Stromal cell of bone marrow (primary cell): Measurements from ENCODE around the gene PPP1R13B.
"Not testable (repeated sequence)": the region's sequence is repeated elsewhere in the genome, so short reads cannot be mapped to it uniquely, and the experiment has no call there.

ENCODE experiments used
- DNase-seq: peaks from one replicate; pipeline ENCODE4 v3.0.0-alpha.2; 2012; ENCODE audit warnings: low read depth

PPP1R13B gene

DNA sequence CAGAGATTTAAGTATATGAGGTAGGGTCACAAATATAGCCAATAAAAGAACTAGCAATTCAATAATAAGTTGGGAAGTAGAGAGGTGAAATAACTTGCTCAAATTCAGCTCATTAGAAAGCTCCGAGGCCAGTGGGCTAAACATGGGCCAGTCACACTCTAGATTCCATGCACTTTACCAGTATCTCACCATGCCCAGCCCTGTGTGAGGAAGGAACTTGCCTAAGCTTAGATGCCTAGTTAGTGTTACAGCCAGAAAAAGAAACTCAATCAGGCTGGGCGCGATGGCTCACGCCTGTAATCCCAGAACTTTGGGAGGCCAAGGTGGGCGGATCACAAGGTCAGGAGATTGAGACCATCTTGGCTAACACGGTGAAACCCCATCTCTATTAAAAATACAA is 71.1 kb downstream of the PPP1R13B start:
- DNase-seq = not testable (repeated sequence)

DNA sequence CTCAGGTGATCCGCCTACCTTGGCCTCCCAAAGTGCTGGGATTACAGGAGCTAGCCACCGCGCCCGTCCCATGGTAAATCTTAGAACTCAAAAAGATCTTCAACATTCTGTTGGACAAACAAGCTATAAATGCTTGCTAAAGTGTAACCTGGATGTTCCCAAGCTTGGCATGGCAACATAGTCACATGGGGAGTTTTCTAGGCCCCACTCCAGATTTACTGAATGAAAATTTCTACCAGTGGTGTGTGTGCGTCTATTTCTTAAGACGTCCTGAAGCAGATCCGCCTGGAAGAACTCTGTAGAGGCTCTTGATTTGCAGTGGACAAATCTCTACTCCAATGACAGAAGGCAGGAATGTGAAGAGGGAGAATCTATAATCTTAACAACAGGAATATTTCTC is 71.9 kb downstream of the PPP1R13B start:
- DNase-seq = no peak

GRCh38 chr14:103773521-103773920 is 73.9 kb downstream of the PPP1R13B start:
- DNase-seq = no peak

GRCh38 chr14:103772078-103772712 is 75.2 kb downstream of the PPP1R13B start:
- no peak for DNase-seq

DNA sequence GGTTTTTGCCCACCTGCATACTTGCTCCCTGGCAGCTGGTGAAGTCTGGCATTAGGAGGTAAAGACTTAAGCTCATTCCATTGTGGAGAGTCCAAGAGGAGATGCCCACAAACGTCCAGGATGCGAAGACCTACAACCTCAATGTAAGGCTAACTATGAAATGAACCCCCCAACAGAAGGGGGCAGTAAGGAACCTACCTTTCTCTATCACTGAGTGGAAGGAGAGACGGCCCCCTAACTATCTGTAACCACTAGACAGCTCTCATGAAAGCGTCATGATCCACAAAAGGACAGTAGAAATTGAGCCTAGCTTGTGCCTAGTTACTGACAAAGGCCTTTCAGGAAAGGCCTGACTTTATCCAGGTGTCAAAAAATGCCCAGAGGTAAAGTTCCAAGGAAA is 76.5 kb downstream of the PPP1R13B start:
- DNase-seq = no peak

DNA sequence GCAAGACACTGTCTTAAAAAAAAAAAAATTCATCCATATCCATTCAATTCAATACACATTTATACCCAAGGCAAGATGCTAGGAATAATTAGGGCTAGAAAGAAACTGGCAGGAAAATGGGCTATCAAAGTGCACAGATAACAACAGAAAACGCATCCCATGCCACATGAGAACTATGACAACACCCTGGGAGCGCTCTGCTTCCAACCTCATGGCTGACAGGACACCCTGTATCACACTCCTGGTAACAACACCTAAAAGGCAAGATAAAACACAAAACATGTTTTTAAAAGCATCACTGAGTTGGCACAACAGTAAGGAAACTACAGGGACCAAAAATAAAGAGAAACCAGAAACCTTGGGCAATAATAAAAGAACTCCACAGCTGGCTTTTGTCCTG is 76.9 kb downstream of the PPP1R13B start:
- DNase-seq = no peak

- no peak for DNase-seq
Observed at GRCh38 chr14:103767336-103767894, 80.0 kb downstream of the PPP1R13B start.

GRCh38 chr14:103765526-103765925 is 81.8 kb downstream of the PPP1R13B start:
- DNase-seq = no peak

- DNase-seq = no peak
Observed at GRCh38 chr14:103763730-103764488, 83.5 kb downstream of the PPP1R13B start.

DNA sequence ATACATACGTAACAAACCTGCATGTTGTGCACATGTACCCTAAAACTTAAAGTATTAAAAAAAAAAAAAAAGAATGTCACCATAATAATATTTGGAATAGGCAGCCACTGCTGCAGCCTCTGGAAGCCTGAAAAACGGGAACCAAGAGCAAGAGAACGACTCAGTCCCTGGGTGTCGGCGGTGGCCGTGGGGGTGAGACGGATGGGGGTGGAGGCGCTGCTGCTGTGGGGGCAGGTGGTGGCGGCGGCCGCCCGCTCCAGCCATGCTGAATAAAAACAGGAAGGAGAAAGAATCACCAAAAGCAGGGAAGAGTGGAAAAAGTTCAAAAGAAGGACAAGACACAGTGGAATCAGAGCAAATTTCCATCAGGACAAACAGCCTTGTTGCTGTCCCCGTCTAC is 84.8 kb downstream of the PPP1R13B start:
- DNase-seq = no peak

DNA sequence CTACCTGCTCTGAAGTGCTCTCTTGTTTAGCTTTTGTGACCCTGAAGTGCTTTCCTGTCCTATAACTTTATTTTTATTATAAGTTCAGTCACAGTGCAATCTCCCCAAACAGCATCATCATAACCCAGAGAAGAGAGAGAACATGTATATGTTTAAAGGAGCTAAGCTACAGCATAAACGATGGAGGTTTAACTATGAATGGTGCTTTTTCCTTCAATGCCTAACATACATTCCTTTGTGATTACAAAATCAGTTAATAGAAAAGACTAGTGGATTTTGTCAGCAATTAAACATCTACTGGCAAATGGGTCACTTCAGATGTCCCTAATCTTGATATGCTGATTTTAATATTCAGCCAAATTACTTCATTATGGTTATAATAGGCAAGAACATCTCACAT is 85.3 kb downstream of the PPP1R13B start:
- DNase-seq = no peak

GRCh38 chr14:103758059-103758776 is 89.2 kb downstream of the PPP1R13B start:
- DNase-seq = no peak

DNA sequence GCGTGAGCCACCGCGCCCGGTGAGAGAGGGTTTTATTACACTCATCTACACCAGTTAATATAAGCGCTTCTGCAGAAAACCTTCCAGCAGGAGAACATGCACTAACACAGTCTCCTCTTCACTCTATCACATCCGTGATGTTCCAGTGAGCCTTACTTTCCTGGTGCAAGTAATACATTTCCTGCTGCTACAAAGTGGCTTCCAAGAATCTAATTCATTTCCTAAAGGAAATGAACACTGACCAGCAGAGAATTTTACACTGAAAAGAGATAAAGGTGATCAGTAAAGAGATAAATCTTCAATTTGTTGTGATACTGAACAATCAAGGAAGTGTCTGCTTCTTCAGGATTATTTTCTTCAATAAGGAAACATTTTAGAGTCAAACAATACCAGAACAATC is 92.3 kb downstream of the PPP1R13B start:
- no peak for DNase-seq

GRCh38 chr14:103753774-103754173 is 93.6 kb downstream of the PPP1R13B start:
- DNase-seq = no peak

DNA sequence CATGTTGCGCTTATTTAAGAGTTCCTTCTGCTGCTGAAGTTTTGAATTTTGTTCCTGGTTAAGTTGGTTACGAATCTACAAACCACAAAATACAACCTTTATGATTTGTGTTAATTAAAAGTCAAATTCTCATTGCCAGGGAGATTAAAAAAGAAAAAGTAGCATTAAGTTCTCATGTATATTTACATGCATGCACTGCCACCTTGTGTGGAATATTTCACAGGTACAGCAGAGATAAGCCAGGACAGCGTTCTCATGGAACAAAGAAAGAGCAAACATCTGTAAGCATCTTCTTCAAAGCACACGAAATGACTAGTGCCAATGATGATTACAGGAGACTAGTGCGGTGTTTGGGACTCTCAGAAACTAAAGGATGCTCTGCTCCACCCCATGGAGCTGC is 97.5 kb downstream of the PPP1R13B start:
- no peak for DNase-seq

GRCh38 chr14:103749452-103749851 is 97.9 kb downstream of the PPP1R13B start:
- no peak for DNase-seq

DNA sequence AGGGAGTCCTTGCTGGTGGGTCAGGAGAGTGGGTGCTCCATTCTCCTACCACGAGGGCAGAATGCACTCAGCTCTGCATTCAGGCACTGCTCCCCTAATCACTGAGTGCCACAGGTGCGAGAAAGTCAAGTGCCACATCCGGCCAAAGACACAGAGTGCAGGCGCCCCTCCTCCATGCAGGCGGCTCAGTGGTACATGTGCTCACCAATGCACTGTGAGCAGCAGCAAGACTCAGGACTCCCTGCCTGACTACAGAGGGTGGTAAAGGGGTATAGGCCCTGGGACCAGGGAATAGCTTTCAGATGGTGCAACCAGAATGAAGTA is 98.9 kb downstream of the PPP1R13B start:
- DNase-seq = no peak

DNA sequence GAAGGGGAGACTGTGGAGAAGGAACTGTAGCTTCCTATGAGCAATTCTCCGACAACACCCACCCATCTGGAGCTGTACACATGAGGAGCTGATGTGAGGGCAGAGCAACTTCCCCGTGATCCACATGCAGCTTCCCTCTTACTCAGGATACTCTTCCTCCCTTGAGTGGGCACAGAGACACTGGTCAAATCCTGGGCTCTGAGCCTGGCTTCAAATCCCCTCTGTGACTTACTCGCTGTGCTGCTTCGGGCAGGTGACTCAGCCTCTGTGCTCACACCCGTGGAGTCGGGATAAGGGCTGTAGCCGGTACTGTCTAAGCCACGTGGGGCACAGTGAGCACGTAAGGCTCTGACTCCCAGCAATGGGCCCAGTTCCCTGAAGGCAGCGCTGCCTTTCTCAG is 100.7 kb downstream of the PPP1R13B start:
- DNase-seq = no peak

GRCh38 chr14:103745424-103745823 is 102.0 kb downstream of the PPP1R13B start:
- DNase-seq = no peak

DNA sequence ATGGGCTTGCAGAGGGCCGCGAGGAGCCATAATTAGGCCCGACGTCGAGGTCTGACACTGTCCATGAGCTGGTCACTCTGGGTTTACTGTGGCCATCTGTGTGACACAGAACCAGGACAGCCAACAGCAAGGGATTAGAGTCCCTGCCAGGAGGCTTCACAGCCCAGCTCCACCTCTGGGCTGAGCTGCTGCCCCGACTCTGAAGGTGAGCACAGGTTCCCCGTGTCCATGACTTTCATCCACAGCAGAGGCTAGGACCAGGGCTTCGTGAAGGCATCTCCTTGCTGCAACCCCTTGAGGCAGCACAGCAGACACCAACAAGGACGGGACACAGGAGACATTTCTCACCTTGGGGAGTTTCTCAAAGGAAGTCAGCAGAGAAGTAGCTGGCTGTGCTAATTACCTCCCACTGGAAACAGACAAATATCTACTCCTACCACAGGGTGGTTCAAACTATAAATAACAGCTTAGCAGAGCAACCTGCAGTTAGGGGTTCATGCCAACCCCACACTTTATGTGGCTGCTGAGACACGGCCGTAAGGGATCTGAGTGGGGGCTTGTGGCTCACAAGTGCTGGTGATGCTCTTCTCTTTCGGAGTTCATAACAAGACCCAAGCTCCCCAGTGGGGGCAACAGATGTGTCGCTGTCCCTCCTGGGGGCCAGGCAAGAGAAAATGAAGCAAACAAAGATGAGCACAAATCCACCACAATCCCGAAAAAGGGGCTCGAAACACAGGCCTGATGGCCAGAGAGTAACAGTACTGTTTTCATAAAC is 102.6 kb downstream of the PPP1R13B start:
- no peak for DNase-seq

DNA sequence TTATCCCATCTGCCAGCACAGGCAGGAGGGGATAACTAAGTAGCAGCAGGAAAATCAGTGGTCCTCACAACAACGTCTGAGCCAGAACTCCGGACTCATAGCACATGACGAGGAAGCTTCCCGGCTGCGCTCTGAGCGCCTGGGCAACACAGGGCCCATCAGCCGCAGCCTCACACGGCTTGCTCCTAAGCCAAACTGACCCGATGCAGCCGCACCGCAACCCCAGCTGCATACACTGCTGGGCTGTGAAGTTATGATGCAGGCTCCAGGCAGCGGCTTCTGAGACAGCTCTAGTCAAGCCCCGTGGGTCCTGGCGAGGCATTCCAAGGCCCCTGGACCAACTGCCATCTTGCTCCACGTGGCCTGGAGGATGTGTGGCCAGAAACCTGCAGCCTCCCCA is 103.7 kb downstream of the PPP1R13B start:
- no peak for DNase-seq
